Stromal cell of bone marrow (primary cell): Measurements from ENCODE around the gene ENO3.

Experiments used
- DNase-seq: peaks from one replicate; pipeline ENCODE4 v3.0.0-alpha.2; 2012; ENCODE audit warnings: low read depth

The ENO3 gene

DNA sequence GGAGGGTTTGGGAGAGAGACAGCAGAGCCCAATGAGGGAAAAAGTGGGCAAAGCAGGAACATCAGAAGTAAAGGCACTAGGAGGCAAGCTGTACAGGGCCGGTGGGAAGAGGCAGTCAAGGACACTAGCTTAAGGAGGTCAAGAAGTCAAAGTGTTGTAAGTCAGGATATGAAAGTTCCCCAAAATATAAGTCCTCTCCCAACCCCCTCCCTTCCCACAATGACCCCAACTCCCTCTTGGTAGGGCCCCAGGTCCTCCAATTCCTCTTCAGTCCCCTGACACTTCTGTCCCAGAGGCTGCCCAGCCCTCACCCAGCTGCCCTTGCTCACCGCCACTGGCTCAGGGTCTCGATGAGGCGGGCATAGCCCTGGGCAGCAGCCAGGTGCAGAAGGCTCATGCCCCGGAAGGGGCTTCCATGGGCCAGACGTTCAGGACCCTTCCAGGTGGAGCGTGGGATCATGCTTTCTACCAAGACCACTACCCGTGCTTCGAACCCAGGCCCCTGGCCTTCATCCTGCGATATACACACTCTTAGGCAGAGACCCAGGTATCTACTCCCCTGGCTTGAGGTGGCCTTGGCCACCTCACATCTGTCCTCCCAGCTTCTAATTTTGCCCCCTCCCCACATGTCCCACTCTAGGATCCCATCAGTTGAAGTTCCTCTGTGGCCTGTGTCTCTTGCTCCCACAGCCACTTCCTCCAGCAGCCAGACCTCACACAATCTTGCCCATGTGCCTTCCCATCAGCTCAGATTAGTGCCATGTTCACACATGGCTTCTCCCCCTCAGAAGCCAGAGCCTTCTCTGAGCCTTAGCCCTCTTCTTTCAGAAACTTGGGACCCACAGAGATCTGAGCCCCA lies 22.6 kb downstream of the ENO3 start:
- no peak for DNase-seq

DNA sequence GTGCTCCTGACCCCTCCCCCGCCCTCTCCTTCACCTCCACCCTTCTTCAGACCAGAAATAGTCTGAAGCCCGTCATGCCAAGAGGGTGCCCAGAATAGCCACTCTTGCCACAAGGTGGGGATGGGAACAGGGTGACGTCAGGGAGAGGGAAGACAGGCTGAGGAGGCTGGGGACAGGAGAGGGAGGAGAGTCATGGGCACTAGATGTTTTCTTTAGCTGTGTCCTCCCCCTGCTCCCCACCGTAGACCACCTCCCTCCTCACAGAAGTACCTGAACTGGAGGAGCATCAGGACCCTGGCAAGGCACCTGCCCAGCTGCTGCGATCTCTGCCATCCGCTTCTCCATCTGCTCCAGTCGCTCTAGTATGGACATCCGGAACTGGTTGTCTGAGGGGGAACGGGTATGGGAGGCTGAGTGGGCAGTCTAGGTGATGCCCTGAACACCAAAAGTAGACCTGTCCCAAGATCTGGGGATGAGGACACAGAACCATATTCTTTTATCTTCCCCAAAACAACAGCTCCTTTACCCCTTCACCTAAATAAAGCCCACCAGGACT lies 23.3 kb downstream of the ENO3 start:
- no peak for DNase-seq

DNA sequence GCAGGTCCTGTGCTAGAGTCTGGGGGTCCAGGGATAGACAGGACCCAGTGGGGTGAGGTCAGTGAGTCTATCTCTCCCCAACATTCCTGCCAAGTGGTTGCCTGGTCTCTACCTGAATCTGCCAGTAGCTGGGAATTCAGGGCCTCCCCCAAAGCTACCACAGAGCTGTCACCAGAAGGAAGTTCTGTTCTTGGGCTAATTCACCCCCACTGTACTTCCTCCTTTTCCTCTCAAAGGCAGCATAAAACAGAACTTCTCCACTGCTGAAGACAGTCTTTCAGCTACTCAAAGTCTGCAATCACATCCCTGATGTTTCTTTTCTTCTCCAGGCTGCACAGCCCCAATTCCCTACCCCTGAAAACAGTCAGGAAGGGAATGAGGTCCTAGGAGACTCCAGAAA lies 27.8 kb downstream of the ENO3 start:
- DNase-seq = no peak

DNA sequence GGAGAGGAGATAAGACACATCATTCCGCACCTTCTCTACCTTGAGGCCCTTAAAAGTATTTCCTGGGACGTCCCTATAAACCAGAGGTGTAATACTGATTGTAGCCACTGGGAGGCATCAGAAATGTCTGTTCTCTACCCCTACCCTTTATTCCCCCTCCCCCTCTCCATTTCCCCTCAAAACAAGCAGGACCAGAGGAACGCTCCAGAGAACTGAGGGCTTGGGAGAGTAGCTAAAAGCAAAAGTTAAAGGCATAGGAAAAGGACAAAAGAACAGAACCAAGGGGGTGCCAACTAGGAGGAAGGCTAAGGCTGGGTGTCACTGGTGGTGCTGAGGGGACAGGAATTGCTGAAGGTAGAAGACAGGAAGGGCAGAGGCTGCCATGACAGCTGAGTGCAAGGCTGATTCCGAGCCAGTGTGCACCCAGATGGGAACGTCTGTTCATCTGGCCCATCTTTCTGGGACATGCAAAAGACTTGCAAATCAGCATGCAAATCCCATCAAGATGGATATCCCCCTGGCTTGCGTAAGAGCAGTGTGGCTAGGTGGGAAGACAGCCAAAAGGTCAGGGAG lies 29.8 kb downstream of the ENO3 start:
- no peak for DNase-seq

DNA sequence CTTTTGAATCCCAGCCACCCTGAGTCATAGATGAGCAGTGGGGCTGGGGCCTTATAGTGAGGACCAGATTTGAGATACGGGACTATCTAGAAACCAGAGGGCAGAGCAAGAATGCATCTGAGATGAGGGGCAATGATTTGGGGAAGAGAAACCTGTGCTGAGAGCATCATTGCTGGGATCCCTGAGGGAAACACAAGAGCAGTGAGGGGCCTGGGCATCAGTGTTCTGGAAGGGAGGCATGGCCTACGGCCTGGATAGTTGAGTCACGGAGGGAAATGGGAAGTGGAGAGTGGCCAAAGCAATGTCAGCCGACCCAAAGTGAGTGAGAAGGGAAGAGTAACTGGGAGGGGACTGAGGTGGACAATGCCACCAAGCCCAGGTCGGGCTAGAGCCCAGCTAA lies 31.4 kb downstream of the ENO3 start:
- DNase-seq = no peak

- no peak for DNase-seq
These were observed 35.5 kb downstream of the ENO3 start for GRCh38 chr17:4986403-4986802.

- DNase-seq = no peak
These were observed 36.2 kb downstream of the ENO3 start, which contains the start of gene CAMTA2 for GRCh38 chr17:4986951-4987766. Gene CAMTA2 (minus strand): TSS chr17:4987675. CDS start chr17:4986222, 1,453 bp downstream.

DNA sequence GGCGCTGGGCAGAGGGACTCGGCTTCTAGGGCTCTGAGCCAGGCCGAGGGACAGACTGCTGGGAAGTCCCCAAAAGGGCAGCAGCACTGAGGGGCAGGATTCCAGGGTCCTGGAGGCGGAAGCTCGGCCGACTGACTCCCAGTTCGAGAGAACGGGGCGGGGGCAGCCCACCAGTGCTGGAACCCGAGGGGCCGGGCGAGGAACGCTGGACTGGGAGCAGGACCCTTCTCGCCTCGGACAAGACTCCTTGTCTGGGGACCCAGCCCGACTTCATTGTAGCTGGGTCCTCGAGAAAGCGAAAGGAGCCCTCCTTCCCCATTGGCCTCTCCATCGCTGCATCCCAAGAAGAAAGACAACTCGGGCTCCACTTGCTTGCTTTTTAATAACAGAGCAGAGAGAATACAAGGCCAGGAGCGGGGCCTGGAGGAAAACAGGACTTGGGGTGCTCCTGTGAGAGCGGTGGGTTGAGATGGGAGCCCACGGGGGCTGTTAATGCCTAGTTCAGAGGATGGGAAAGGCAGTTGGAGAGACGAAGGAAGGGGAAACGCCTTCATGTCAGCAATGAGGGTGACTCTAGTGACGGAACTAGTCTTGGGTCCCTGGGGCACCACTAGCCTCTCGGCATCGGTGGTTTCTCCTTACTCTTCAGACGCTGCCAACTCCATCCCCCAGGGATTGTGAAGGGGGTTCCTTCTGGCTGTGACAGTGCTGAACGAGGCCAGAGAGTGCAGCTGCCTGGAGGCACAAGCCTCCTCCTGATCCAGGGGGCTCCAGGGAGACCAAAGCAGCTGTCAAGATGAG lies 37.0 kb downstream of the ENO3 start:
- DNase-seq = no peak

DNA sequence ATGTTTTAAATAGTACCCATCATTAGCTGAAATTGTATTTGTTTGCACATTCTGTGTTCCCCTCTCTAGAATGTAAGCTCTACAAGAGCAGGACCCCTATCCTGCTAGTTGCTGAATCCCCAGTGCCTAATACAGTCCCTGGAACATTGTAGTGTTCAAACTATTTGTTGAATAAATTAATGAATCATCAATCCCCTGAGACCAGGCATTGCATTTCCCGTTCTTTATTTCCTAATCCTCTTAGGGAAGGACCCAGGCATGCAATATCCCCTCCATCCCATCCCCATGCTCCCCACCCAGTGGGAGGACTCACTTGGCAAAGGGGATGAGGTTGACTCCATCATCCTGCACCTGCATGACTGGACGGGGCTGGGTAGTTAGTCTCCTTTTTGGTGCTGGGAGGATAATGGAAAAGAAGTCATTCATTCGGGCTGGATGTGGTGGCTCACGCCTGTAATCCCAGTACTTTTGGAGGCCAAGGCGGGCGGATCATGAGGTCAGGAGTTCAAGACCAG lies 43.2 kb downstream of the ENO3 start:
- no peak for DNase-seq

- DNase-seq = peak; percentile 73
These were observed 46.5 kb downstream of the ENO3 start, which contains the start of the genes INCA1 and KIF1C for GRCh38 chr17:4997302-4998026. Gene INCA1 (minus strand): TSS chr17:4997522. CDS start chr17:4994437, 3,085 bp downstream. Gene KIF1C (plus strand): TSS chr17:4997950. CDS start chr17:5000247, 2,297 bp downstream.

GRCh38 chr17:4998027-4998731 lies 47.3 kb downstream of the ENO3 start:
- no peak for DNase-seq

GRCh38 chr17:4998732-4999429 lies 48.0 kb downstream of the ENO3 start:
- no peak for DNase-seq

DNA sequence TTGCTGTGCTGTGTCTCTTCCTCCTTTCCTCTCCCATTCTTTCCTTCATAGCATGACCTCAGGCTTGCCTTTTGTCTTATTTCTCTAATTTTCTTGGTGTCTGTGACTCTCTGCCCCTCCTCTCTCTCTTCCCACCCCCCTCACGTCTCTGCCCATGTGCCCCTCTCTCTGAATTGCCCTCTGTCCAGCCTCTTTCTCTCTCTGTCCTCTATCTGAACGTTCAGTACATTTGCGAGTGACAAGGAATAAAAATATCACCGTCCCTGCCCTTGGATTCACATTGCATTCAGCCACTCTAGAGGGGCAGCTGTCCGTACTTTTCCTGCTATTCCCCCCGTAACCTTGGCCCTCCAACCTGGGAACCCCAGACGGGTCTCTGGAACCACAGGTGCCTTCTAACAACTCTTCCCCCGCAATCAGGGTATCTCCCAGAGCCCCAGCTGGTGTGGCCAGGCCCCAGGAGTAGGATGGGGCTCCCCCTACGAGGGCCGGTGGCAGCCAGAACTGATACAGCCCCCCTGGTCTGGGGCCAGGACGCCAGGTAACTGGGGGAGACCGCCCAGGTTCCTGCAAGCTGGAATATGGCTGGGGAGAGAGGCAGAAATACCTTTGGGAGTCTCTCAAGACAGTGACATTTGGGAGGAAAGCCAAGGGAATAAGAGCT lies 48.6 kb downstream of the ENO3 start:
- DNase-seq = no peak

- DNase-seq = no peak
These were observed 49.3 kb downstream of the ENO3 start for GRCh38 chr17:5000237-5000639.

DNA sequence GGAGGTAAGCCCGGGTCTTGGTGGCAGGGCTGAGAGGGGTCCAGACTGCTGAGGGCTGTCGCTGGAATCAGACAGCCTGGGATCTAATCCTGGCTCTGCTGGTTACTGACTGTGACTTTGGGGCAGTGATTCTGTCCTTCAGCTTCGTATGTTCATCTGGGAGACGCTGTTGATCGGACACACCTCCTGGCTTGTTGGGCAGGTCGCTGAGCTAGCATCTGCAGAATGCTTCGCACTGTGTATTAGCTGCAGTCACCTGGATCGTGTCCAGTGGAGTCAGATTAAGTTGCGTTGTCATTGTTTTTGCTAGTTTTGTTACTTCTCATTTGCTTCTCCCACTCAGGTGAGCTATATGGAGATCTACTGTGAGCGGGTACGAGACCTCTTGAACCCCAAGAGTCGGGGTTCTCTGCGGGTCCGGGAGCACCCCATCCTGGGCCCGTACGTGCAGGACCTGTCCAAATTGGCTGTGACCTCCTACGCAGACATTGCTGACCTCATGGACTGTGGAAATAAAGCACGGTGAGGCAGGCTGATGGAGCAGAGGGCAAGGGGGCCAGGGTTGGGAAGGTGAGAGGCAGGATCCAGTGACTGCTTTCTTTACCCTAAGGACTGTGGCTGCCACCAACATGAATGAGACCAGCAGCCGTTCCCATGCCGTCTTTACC lies 51.3 kb downstream of the ENO3 start:
- DNase-seq = no peak

- DNase-seq = no peak
These were observed 52.4 kb downstream of the ENO3 start for GRCh38 chr17:5003214-5003867.
